ENCODE results near the gene SCN7A.
"Not testable (repeated sequence)": the region's sequence is repeated elsewhere in the genome, so short reads cannot be mapped to it uniquely, and the experiment has no call there.

SCN7A gene

GRCh38 chr2:166454006-166454595 lies 39.9 kb downstream of the SCN7A start:
- no peak for DNase-seq (ENCODE audit: low read depth in 2 of 2)

GRCh38 chr2:166451468-166451867 lies 42.6 kb downstream of the SCN7A start:
- DNase-seq (ENCODE audit: low read depth in 2 of 2), result no peak

- no peak for DNase-seq (ENCODE audit: low read depth in 2 of 2)
Observed at GRCh38 chr2:166449439-166449838, 44.6 kb downstream of the SCN7A start.

- no peak for DNase-seq (ENCODE audit: low read depth in 2 of 2)
Observed at GRCh38 chr2:166448106-166448505, 45.9 kb downstream of the SCN7A start.

- DNase-seq (ENCODE audit: low read depth in 2 of 2), result no peak
Observed at GRCh38 chr2:166444306-166444705, 49.7 kb downstream of the SCN7A start.

- DNase-seq (ENCODE audit: low read depth in 2 of 2), result no peak
Observed at GRCh38 chr2:166440313-166440712, 53.7 kb downstream of the SCN7A start.

GRCh38 chr2:166439078-166439477 lies 55.0 kb downstream of the SCN7A start:
- DNase-seq (ENCODE audit: low read depth in 2 of 2), result no peak

- no peak for DNase-seq (ENCODE audit: low read depth in 2 of 2)
Observed at GRCh38 chr2:166436976-166437375, 57.1 kb downstream of the SCN7A start.

- DNase-seq (ENCODE audit: low read depth in 2 of 2), result no peak
Observed at GRCh38 chr2:166436189-166436588, 57.9 kb downstream of the SCN7A start.

GRCh38 chr2:166434491-166434890 lies 59.6 kb downstream of the SCN7A start:
- no peak for DNase-seq (ENCODE audit: low read depth in 2 of 2)

- DNase-seq (ENCODE audit: low read depth in 2 of 2), result no peak
Observed at GRCh38 chr2:166433457-166433856, 60.6 kb downstream of the SCN7A start.

- no peak for DNase-seq (ENCODE audit: low read depth in 2 of 2)
Observed at GRCh38 chr2:166432331-166432730, 61.7 kb downstream of the SCN7A start.

GRCh38 chr2:166424841-166425240 lies 69.2 kb downstream of the SCN7A start:
- DNase-seq (ENCODE audit: low read depth in 2 of 2), result no peak

GRCh38 chr2:166419616-166419934 lies 74.5 kb downstream of the SCN7A start:
- DNase-seq (ENCODE audit: low read depth in 2 of 2), result no peak

- DNase-seq (ENCODE audit: low read depth in 2 of 2), result no peak
Observed at GRCh38 chr2:166418853-166419615, 75.0 kb downstream of the SCN7A start.

- DNase-seq (ENCODE audit: low read depth in 2 of 2), result no peak
Observed at GRCh38 chr2:166417669-166418068, 76.4 kb downstream of the SCN7A start.

GRCh38 chr2:166413255-166413654 lies 80.8 kb downstream of the SCN7A start:
- DNase-seq (ENCODE audit: low read depth in 2 of 2), result no peak

GRCh38 chr2:166411473-166412230 lies 82.4 kb downstream of the SCN7A start:
- DNase-seq (ENCODE audit: low read depth in 2 of 2), result no peak

GRCh38 chr2:166410828-166411472 lies 83.1 kb downstream of the SCN7A start:
- no peak for DNase-seq (ENCODE audit: low read depth in 2 of 2)

GRCh38 chr2:166407746-166408145 lies 86.3 kb downstream of the SCN7A start:
- DNase-seq (ENCODE audit: low read depth in 2 of 2), result not testable (repeated sequence)

GRCh38 chr2:166406374-166406773 lies 87.7 kb downstream of the SCN7A start:
- DNase-seq (ENCODE audit: low read depth in 2 of 2), result no peak

- no peak for DNase-seq (ENCODE audit: low read depth in 2 of 2)
Observed at GRCh38 chr2:166405569-166405926, 88.5 kb downstream of the SCN7A start.

Measured in activated CD4-positive, alpha-beta T cell treated with anti-CD3 and anti-CD28 coated beads for 24 hours (primary cell).